Liver (tissue), 9 donors: ENCODE data around the gene TSPO2. TPM values are rescaled to one million over a fixed set of nuclear protein-coding genes. Genes with fewer than 3 reads are reported as not detected.

ENCODE experiments used
- DNase-seq: peaks from one replicate; pipeline ENCODE4 v3.0.0-alpha.2; 2017; ENCODE audit warnings: low spot score
- H3K27ac ChIP-seq, 2 donors: one replicate each; pipeline ENCODE4 v1.7.0; 2013; ENCODE audit warnings: inconsistent platforms in 2 of 2, low read length in 2 of 2, control low read depth in 1 of 2, low read depth in 1 of 2, mild to moderate bottlenecking in 1 of 2
- H3K27me3 ChIP-seq, 4 donors: one replicate each; pipeline versions ENCODE4 v1.6.1 to v1.7.0; 2013; ENCODE audit warnings: low read length in 3 of 4, inconsistent platforms in 1 of 4, mild to moderate bottlenecking in 1 of 4, moderate library complexity in 1 of 4; ENCODE audit not compliant: control insufficient read depth in 4 of 4, insufficient read depth in 4 of 4
- H3K36me3 ChIP-seq, 4 donors: one replicate each; pipeline versions ENCODE4 v1.6.1 to v1.7.0; 2013; ENCODE audit warnings: low read length in 3 of 4, mild to moderate bottlenecking in 3 of 4, low read depth in 1 of 4, moderate library complexity in 1 of 4; ENCODE audit not compliant: control insufficient read depth in 4 of 4, insufficient read depth in 3 of 4
- H3K4me1 ChIP-seq, 4 donors: one replicate each; pipeline versions ENCODE4 v1.6.1 to v1.7.0; 2013; ENCODE audit warnings: low read length in 3 of 4, mild to moderate bottlenecking in 3 of 4, moderate library complexity in 1 of 4; ENCODE audit not compliant: control insufficient read depth in 4 of 4, insufficient read depth in 4 of 4
- H3K4me3 ChIP-seq, 3 donors: one replicate each; pipeline versions ENCODE4 v1.6.1 to v1.7.0; 2013; ENCODE audit warnings: low read length in 3 of 3, control low read depth in 1 of 3, low read depth in 1 of 3, mild to moderate bottlenecking in 1 of 3
- H3K9ac ChIP-seq, 2 donors: one replicate each; pipeline ENCODE4 v1.7.0; 2013; ENCODE audit warnings: low read length in 2 of 2, mild to moderate bottlenecking in 2 of 2, moderate library complexity in 2 of 2, control low read depth in 1 of 2, low read depth in 1 of 2
- H3K9me3 ChIP-seq, 4 donors: one replicate each; pipeline versions ENCODE4 v1.6.1 to v1.7.0; 2013; ENCODE audit warnings: low read length in 3 of 4; ENCODE audit not compliant: control insufficient read depth in 4 of 4
- CTCF ChIP-seq: fragments of 150-350 bp; IDR thresholded peaks from 2 replicates; pipeline ENCODE4 v1.5.1; 2017; ENCODE audit warnings: improper control_type of control experiment, low read depth, low read length; ENCODE audit not compliant: missing input control
- EGR1 ChIP-seq, 2 donors: IDR thresholded peaks; 2 replicates each; pipeline ENCODE4 v1.6.1; 2016 to 2018; ENCODE audit warnings: antibody characterized with exemption in 2 of 2, low read depth in 2 of 2
- FOXA1 ChIP-seq: IDR thresholded peaks from 2 replicates; pipeline ENCODE4 v1.6.1; 2016; ENCODE audit warnings: antibody characterized with exemption
- FOXA2 ChIP-seq: IDR thresholded peaks from 2 replicates; pipeline ENCODE4 v1.6.1; 2016; ENCODE audit warnings: antibody characterized with exemption
- GABPA ChIP-seq, 2 donors: IDR thresholded peaks in 1 of 2; conservative IDR thresholded peaks in 1 of 2; 2 replicates each; pipeline ENCODE4 v1.6.1; 2016; ENCODE audit warnings: antibody characterized with exemption in 2 of 2, mild to moderate bottlenecking in 1 of 2, moderate library complexity in 1 of 2
- HNF4A ChIP-seq, 2 donors: conservative IDR thresholded peaks; 2 replicates each; pipeline ENCODE4 v1.6.1; 2016; ENCODE audit warnings: antibody characterized with exemption in 2 of 2, mild to moderate bottlenecking in 2 of 2
- HNF4G ChIP-seq: IDR thresholded peaks from 2 replicates; pipeline ENCODE4 v1.6.1; 2016; ENCODE audit warnings: antibody characterized with exemption
- JUND ChIP-seq, 2 donors: IDR thresholded peaks; 2 replicates each; pipeline ENCODE4 v1.6.1; 2016; ENCODE audit warnings: antibody characterized with exemption in 2 of 2
- NR2F2 ChIP-seq: IDR thresholded peaks from 2 replicates; pipeline ENCODE4 v1.6.1; 2016; ENCODE audit warnings: antibody characterized with exemption
- RAD21 ChIP-seq, 2 donors: IDR thresholded peaks; 2 replicates each; pipeline ENCODE4 v1.6.1; 2016; ENCODE audit warnings: antibody characterized with exemption in 2 of 2, mild to moderate bottlenecking in 2 of 2
- SP1 ChIP-seq: IDR thresholded peaks from 2 replicates; pipeline ENCODE4 v1.6.1; 2018; ENCODE audit warnings: antibody characterized with exemption, mild to moderate bottlenecking
- YY1 ChIP-seq: IDR thresholded peaks from 2 replicates; pipeline ENCODE4 v1.6.1; 2016; ENCODE audit warnings: antibody characterized with exemption, mild to moderate bottlenecking
- WGBS: extraction: QIAGEN DNeasy Blood & Tissue Kit; methylation state at CpG from one replicate; pipeline ENCODE4 v1.1.7; 2013; 5-methylcytosine and 5-hydroxymethylcytosine counted together
- polyA plus RNA-seq, 2 donors: library from polyadenylated mRNA; stranded (reverse) in 1 of 2; unstranded in 1 of 2; fragments of 200-250 nt in 1 of 2; fragments of >200 nt in 1 of 2; fragmentation: Nextera tagmentation in 1 of 2; extraction: Ambion mirVana in 1 of 2; gene quantifications; one replicate each; pipeline versions ENCODE4 v1.2.1 to v1.2.3, GENCODE V29; 2013 to 2015
- total RNA-seq, 2 donors: library from RNA; depleted of rRNA; stranded (reverse); fragments of >200 nt; gene quantifications; one replicate each; pipeline ENCODE4 v1.2.3, GENCODE V29; 2014
- TF ChIP-seq, protein P1 (sequence below): IDR thresholded peaks from 2 replicates; pipeline ENCODE4 v1.6.1; 2016; ENCODE audit warnings: antibody characterized with exemption
- TF ChIP-seq, protein P2 (sequence below): IDR thresholded peaks from 2 replicates; pipeline ENCODE4 v1.6.1; 2016; ENCODE audit warnings: antibody characterized with exemption, mild to moderate bottlenecking
- donor health status: healthy.
- donor health status: healthy.
- donor health status: healthy.
- donor health status: healthy.
- donor health status: healthy.

Gene TSPO2
- total RNA-seq (10 to 100 TPM in 1 of 2 donors, under 1 TPM in 1; 0.25 to 64.9 TPM), polyA plus RNA-seq (under 1 TPM; 0.39 to 0.46 TPM)

GRCh38 chr6:41042226-41043055, at the start of gene TSPO2:
Gene TSPO2 (plus strand): TSS chr6:41042467. CDS start chr6:41042986, 519 bp downstream.
- 91% methylated on average over 10 of the region's 10 CpGs for WGBS
- TF ChIP-seq FOXA2: no peak
- no peak for TF ChIP-seq RAD21 (IDR thresholded peaks at IDR 0.05)
- no peak for TF ChIP-seq JUND (IDR thresholded peaks at IDR 0.05)
- TF ChIP-seq, protein P1, sequence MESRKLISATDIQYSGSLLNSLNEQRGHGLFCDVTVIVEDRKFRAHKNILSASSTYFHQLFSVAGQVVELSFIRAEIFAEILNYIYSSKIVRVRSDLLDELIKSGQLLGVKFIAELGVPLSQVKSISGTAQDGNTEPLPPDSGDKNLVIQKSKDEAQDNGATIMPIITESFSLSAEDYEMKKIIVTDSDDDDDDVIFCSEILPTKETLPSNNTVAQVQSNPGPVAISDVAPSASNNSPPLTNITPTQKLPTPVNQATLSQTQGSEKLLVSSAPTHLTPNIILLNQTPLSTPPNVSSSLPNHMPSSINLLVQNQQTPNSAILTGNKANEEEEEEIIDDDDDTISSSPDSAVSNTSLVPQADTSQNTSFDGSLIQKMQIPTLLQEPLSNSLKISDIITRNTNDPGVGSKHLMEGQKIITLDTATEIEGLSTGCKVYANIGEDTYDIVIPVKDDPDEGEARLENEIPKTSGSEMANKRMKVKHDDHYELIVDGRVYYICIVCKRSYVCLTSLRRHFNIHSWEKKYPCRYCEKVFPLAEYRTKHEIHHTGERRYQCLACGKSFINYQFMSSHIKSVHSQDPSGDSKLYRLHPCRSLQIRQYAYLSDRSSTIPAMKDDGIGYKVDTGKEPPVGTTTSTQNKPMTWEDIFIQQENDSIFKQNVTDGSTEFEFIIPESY: no peak
- no peak for TF ChIP-seq GABPA (IDR thresholded peaks at IDR 0.05 in 1 of 2, conservative IDR thresholded peaks at IDR 0.05 in 1 of 2)
- TF ChIP-seq YY1: no peak
- no peak for TF ChIP-seq EGR1 (IDR thresholded peaks at IDR 0.05; ENCODE audit: low read depth in 2 of 2)
- no peak for TF ChIP-seq NR2F2
- Histone ChIP-seq H3K36me3 (no peaks in the 10 kb centered on the region), H3K9me3 (no peaks in the 10 kb centered on the region), H3K4me3 (no peak within 1 kb of the TSS), H3K27ac (peak within 1 kb of the TSS; percentile 83 to 87), H3K9ac (no peak within 1 kb of the TSS), H3K4me1 (peaks cover 10 to 67% (median 48%) of the 10 kb centered on the region in 4 donors), H3K27me3 (no peaks in the 10 kb centered on the region)
- DNase-seq: peak; percentile 71

GRCh38 chr6:40992746-40993145, 49.5 kb upstream of the TSPO2 start:
- TF ChIP-seq CTCF (no peak), GABPA (IDR thresholded peaks at IDR 0.05 in 1 of 2, conservative IDR thresholded peaks at IDR 0.05 in 1 of 2) (no peak), YY1 (no peak), HNF4G (no peak), HNF4A (conservative IDR thresholded peaks at IDR 0.05) (no peak), FOXA1 (no peak), EGR1 (IDR thresholded peaks at IDR 0.05; ENCODE audit: low read depth in 2 of 2) (no peak), SP1 (no peak), FOXA2 (no peak)
- TF ChIP-seq, protein P2, sequence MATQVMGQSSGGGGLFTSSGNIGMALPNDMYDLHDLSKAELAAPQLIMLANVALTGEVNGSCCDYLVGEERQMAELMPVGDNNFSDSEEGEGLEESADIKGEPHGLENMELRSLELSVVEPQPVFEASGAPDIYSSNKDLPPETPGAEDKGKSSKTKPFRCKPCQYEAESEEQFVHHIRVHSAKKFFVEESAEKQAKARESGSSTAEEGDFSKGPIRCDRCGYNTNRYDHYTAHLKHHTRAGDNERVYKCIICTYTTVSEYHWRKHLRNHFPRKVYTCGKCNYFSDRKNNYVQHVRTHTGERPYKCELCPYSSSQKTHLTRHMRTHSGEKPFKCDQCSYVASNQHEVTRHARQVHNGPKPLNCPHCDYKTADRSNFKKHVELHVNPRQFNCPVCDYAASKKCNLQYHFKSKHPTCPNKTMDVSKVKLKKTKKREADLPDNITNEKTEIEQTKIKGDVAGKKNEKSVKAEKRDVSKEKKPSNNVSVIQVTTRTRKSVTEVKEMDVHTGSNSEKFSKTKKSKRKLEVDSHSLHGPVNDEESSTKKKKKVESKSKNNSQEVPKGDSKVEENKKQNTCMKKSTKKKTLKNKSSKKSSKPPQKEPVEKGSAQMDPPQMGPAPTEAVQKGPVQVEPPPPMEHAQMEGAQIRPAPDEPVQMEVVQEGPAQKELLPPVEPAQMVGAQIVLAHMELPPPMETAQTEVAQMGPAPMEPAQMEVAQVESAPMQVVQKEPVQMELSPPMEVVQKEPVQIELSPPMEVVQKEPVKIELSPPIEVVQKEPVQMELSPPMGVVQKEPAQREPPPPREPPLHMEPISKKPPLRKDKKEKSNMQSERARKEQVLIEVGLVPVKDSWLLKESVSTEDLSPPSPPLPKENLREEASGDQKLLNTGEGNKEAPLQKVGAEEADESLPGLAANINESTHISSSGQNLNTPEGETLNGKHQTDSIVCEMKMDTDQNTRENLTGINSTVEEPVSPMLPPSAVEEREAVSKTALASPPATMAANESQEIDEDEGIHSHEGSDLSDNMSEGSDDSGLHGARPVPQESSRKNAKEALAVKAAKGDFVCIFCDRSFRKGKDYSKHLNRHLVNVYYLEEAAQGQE: no peak
- TF ChIP-seq, protein P1: no peak
- H3K27ac ChIP-seq: no peak overlapping the region
- no peaks in the 10 kb centered on the region for H3K36me3 ChIP-seq
- no peak overlapping the region for H3K9ac ChIP-seq
- 82% methylated on average over 3 of the region's 3 CpGs for WGBS
- H3K27me3 ChIP-seq: no peaks in the 10 kb centered on the region
- no peaks in the 10 kb centered on the region for H3K9me3 ChIP-seq
- no peak for DNase-seq
- H3K4me3 ChIP-seq: no peak overlapping the region
- H3K4me1 ChIP-seq: peaks cover 0 to 13% (median 9%) of the 10 kb centered on the region in 4 donors
